Measurements from ENCODE around the gene GPR132.

Gene GPR132

GRCh38 chr14:105074601-105075053 is 9.4 kb upstream of the GPR132 start:
- DNase-seq, result no peak

GRCh38 chr14:105073720-105074600 is 8.7 kb upstream of the GPR132 start:
- no peak for DNase-seq

GRCh38 chr14:105072892-105073719 is 7.9 kb upstream of the GPR132 start:
- DNase-seq, result no peak

- no peak for DNase-seq
Observed at GRCh38 chr14:105072381-105072861, 7.2 kb upstream of the GPR132 start.

- no peak for DNase-seq
Observed at GRCh38 chr14:105071942-105072341, 6.7 kb upstream of the GPR132 start.

GRCh38 chr14:105071326-105071725 is 6.1 kb upstream of the GPR132 start:
- no peak for DNase-seq

- DNase-seq, result no peak
Observed at GRCh38 chr14:105070760-105071137, 5.5 kb upstream of the GPR132 start.

- peak; percentile 42 to 47 for DNase-seq
Observed at GRCh38 chr14:105069871-105070759, 4.9 kb upstream of the GPR132 start.

- DNase-seq, result no peak
Observed at GRCh38 chr14:105069522-105069870, 4.3 kb upstream of the GPR132 start.

GRCh38 chr14:105068818-105069217 is 3.6 kb upstream of the GPR132 start:
- DNase-seq, result no peak

GRCh38 chr14:105067969-105068301 is 2.7 kb upstream of the GPR132 start:
- DNase-seq, result no peak

GRCh38 chr14:105067140-105067968 is 2.1 kb upstream of the GPR132 start:
- no peak for DNase-seq

- no peak for DNase-seq
Observed at GRCh38 chr14:105066240-105067071, 1.2 kb upstream of the GPR132 start.

- no peak for DNase-seq
Observed at GRCh38 chr14:105064721-105065143, 498 bp downstream of the GPR132 start.

- DNase-seq, result no peak
Observed at GRCh38 chr14:105064001-105064400, 1.2 kb downstream of the GPR132 start.

- peak; percentile 25 to 38 for DNase-seq
Observed at GRCh38 chr14:105063506-105063905, 1.7 kb downstream of the GPR132 start.

- no peak for DNase-seq
Observed at GRCh38 chr14:105063056-105063455, 2.2 kb downstream of the GPR132 start.

- DNase-seq, result no peak
Observed at GRCh38 chr14:105062048-105062433, 3.2 kb downstream of the GPR132 start.

GRCh38 chr14:105061428-105062047 is 3.7 kb downstream of the GPR132 start:
- no peak for DNase-seq

GRCh38 chr14:105060751-105061427 is 4.3 kb downstream of the GPR132 start:
- DNase-seq, result peak; percentile 60 to 63
